AG08395 (cell line): Measurements from ENCODE around the gene ILRUN.
A peak's percentile ranks its signal among the peaks of the same experiment; 100 is the strongest.
"Not testable (repeated sequence)": the region's sequence is repeated elsewhere in the genome, so short reads cannot be mapped to it uniquely, and the experiment has no call there.

Experiments used
- DNase-seq: peaks from one replicate; pipeline ENCODE4 v3.0.0; 2012; ENCODE audit warnings: mixed read lengths, low spot score

The ILRUN gene

DNA sequence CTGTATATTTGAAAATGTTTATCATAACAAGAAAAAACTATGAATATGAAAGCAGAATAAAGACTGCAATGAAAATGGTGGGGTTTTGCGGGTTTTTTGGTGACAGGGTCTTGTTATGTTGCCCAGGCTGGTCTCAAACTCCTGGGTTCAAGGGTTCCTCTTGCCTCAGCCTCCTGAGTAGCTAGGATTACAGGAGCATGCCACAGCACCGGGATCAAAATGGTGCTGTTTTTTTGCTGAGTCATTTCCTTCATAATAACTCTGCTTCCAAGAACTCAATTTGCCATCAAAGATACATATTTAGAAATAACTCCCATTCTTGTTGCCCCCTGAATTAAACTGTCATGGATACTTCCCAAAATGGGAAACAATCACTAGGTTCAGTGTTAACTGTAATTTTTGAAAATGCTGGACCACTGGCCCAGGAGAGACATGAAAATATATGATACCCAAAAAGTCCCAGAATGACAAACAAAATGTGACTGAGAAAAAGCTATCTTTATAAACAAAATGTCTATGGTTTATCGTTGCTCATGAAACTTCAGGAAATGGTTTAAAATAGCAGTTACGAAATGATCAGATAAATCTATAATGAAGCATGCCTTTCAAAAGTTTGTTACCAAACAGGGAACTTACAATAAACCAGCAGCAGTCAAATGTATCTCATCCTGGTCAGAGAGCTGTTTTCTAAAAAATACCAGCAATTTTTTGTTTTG, 32.2 kb downstream of the ILRUN start:
- DNase-seq: no peak

DNA sequence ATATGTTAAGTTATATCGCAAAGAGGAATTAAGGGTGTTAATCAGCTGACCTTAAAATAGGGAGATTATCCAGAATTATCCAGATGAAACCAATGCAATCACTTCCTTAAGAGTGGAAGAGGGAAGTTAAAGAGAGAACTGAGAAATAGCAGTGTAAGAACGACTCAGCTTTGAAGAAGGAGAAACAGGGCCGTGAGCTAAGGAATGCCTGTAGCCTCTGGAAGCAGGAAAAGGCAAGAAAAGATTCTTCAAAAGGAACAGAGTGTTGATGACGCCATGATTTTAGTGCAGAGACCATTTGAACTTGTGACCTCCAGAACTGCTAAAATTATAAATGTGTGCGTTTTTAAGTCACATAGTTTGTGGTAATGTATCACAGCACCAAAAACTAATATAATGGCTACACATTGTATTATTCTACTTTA, 32.7 kb downstream of the ILRUN start:
- no peak for DNase-seq

DNA sequence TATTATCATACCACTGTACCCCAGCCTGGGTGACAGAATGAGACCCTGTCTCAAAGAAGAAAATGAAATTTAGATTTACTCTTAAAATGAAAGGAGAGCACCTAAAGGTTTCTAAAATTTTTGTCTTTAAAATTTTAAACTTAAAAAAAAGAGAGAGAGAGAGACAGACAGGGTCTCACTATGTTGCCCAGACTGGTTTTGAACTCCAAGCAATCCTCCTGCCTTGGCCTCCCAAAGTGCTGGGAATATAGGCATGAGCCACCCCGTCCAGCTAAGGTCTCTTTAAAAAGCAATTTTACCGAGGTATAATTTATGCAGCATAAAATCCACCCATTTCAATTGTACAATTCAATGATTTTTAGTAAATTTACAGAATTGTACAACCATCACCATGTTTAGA, 33.2 kb downstream of the ILRUN start:
- DNase-seq: no peak

DNA sequence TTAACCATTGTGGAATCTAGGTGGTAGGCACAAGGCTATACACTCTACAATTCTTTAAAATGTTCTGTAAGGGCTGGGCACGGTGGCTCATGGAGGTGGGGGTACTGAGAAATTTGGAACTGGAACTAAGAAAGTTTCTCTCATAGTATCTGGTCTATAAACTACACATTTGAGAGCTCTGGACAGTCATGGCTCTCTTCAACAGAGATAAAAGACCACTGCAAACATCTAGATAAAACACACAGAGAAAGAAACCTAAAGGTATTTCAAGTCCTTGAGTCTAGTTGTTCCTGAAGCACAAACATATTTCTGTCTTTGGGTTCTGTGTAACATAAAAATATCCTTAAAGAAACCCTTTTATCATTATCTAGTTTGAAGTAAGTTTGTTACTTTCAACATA, 35.2 kb downstream of the ILRUN start:
- DNase-seq: no peak

DNA sequence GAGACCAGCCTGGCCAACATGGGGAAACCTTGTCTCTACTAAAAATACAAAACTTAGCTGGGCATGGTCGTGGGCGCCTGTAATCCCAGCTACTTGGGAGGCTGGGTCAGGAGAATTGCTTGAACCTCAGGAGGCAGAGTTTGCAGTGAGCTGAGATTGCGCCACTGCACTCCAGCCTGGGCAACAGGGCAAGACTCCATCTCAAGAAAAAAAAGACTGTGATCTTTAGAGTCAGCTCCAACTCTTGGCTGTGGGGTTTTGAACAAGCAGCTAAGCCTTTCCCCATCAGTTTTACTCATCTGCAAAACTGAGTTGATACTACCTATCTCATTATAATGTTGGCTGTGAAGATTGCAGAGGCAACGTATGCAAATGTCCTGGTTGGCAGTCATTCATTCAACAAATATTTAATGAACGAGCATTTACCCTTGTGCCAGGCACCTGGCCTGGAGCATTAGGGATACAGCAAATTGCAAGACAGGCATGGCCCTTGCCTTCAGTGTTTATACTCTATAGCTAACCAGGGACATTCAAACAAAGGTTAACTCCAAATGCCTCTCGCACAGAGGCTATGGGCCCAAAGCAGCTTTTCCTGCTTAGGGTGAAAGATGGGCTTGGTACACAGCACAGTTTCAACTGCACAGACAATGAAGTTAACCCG, 37.8 kb downstream of the ILRUN start:
- no peak for DNase-seq

DNA sequence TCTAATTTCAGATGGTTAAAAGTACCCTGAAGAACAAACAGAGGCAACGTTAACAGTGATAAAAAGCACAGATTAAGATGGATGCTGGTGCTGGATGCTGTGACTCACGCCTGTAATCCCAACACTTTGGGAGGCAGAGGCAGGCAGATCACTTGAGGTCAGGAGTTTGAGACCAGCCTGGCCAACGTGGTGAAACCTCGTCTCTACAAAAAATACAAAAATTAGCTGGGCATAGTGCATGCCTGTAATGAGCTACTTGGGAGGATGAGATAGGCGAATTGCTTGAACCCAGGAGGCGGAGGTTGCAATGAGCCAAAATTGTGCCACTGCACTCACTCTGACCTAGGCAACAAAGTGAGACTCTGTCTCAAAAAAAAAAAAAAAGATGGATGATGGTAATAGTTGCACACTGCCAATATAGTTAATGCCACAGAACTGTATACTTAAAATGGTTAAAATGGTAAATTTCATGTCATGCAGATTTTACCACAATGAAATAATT, 38.5 kb downstream of the ILRUN start:
- not testable (repeated sequence) for DNase-seq

DNA sequence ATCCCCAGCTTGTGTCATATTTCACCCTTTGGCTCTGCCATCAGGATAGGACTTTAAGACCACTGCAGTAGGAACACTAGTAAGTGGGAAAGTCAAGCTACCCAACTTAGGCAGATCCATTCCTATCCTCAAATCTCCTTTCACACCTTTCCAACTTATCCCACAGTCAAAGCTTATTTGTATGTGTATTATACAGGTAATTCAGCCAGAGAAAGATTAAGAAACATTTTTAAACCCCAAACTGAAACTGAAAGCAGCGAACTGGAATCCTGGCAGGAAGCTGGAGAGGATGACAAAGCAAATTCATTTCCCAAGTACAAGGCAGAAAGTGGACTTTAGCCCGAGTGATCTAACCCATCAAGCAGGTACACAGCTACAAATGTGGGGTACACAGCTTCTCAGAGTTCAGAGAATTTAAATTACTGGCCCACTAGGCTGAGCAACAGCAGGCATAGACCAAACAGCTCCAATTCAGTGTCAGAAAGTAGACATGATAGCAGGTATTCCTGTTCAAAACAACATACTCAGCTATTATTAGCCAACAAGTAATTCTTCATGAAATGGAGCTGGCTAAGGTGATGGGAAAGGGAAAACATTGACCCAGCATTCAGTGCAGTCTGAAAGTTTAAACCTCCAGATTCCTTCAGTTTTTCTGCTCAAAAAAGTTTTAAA, 39.1 kb downstream of the ILRUN start:
- DNase-seq: peak; percentile 76

DNA sequence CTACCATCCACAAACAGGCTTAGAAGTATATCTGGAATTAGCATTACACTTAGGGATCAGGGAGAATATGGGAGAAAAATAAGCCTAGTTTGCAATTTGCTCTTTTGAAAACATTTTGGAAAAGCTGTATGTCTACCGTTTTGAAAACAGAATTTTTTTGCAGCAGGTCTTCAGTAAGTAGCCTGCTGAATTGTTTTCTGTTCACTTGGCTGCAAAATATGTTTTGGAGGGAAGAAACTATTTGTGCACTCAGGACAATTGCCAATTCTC, 39.6 kb downstream of the ILRUN start:
- DNase-seq: peak; percentile 64

DNA sequence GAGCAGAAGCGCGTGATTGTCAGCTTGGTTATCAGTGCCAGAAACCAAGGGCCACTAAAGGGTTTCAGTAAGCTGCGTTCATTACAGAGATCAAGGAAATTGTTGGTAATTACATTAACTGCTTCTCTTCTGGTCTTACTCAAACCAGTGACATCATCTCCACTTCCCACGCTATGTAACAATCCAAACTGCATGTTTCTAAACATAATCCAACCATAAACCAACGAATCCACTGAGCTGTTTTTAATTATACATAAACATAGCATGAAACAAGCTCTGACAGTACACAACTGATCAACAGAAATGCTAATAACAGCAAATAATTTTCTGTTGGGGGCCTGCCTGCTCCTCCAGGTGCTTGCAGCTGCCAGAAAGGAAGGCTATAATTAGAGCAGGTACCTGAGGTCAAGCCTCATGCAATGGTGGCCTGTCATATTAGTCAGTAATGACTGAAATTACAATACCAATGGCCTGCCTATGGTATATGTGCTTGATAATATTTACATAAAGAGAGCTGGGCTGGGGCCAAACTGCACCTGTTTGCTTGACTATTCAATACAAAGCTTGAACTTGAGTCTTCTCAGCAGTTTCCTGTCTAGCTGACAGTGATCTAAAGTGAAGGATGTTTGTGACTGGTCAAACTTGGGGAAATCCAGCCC, 40.1 kb downstream of the ILRUN start:
- DNase-seq: peak; percentile 56

DNA sequence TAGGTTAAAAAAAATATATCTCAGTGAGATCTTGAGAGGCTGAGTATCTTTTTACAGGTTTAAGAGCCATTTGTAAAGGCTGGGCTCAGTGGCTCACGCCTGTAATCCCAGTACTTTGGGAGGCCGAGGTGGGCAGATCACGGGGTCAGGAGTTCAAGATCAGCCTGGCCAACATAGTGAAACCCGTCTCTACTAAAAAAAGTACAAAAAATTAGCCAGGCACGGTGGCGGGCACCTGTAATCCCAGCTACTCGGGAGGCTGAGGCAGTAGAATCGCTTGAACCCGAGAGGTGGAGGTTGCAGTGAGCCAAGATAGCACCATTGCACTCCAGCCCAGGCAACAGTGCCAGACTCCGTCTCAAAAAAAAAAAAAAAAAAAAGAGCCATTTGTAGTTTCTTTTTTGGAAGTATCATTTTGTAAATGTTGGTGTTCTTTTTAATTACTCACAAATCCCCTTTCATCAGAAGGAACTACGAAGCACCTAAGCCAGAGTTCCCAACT, 40.6 kb downstream of the ILRUN start:
- DNase-seq: not testable (repeated sequence)

DNA sequence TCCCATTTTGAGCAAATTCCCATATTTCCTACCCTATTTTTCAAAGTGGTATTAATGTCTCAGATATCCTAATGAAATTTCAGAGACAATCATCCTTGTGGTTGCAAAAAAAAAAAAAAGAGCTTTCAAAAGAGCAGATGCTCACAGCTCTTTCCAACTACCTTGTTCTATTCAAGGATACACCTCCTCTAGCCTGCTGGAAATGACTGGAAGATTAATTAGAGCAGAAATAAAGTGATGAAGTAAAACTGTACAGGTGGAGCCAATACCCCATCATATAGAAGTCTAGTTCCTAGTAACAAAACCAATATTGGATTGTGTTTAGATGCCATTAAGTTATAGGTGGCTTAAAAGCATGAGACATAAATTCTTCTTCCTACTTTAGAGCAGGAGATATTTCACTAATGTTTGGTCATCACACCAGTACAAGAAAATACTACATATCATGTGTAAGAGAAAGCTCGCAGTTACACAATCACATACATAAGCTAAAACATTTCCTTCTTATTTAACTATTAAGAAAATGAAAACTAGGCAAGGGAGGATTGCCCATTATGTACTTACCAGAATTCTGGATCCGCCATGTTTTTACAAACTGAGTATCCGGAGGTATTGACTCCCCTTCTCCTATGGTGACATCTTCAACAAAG, 42.4 kb downstream of the ILRUN start:
- no peak for DNase-seq

DNA sequence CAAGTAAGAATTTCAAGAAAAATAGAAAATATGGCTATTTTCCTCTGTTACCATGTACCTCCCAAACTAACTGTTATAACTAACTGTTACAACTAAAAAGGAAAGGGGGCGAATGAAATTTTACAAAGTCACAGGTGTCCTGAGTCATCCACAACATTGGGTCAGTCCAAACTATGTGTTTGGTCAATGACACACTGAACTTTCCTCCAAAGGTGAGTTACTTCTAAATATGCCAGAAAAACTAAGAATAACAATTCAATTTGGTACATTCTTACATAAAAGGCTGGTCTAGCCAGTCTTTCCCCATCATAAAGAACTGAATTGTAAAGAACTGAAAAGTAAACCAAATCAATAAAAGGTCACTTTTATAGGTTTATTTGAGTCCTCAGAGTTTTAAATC, 44.3 kb downstream of the ILRUN start:
- DNase-seq: no peak

DNA sequence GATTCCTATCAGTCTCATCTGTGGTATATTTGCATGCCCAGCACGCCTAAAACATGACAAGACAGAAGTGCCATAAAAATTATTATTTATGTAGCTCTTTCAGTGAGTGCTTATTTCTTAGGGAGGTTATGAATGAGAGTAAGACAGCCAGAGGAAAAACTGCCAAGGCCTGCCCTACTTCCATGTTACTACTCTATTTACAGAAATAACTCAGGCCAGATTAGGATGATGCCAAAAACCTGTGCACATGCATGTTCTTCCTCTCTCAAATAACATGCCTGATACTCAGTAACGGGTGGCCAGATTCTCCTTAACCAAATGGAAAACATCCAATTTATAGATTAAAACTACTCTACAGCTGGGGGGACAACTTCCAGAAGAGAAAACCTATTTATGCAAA, 45.7 kb downstream of the ILRUN start:
- no peak for DNase-seq

DNA sequence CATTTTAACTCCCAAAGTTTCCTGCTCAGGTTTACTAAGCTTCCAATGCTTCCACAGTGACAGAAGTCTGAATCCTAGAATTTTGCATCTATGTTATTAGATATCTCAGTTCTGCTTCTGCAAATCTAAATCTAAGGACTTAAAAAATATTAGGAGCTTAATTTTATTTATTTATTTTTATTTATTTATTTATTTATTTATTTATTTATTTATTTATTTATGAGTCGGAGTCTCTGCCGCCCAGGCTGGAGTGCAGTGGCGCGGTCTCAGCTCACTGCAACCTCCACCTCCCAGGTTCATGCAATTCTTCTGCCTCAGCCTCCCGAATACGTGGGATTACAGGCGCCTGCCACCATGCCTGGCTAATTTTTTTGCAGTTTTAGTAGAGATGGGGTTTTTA, 46.3 kb downstream of the ILRUN start:
- not testable (repeated sequence) for DNase-seq

DNA sequence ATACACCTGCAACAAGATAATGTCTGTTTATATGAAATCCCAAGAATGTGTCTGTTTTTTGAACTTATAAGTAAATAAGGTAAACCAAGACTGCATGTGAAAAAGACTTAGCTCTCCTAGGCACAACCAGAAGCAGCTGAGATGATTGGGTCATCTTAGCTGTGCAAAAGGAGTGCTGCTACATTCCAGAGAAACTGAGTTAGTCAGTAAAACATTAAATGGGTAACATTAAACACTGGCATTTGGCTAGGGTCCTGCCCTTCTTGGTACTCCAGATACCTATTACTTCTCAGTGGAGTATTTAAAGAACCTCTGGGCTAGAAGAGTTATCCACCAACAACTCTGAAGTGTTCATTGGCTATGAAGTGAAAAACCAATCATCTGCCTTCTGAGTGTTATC, 47.8 kb downstream of the ILRUN start:
- no peak for DNase-seq
